C4-2B (cell line): Measurements from ENCODE around the gene OARD1.

Experiments used
- CTCF ChIP-seq: fragments of 450-650 bp; conservative IDR thresholded peaks from 2 replicates; pipeline ENCODE4 v1.5.1; 2017; ENCODE audit warnings: mild to moderate bottlenecking
- ZFX ChIP-seq: fragments of 450-650 bp; IDR thresholded peaks from 2 replicates; pipeline ENCODE4 v1.6.1; 2017

GRCh38 chr6:41065550-41066026 lies 6.6 kb downstream of the OARD1 start:
- TF ChIP-seq CTCF (no peak), ZFX (no peak)
